Activated CD4-positive, alpha-beta T cell treated with anti-CD3 and anti-CD28 coated beads, Interleukin-10, Interleukin-2, amounts not matched to agents 100 ng/mL and 50 ng/mL, durations not matched to agents 16 hours and 8 hours (primary cell): ENCODE results near the gene RAB4A.
"Not testable (repeated sequence)": the region's sequence is repeated elsewhere in the genome, so short reads cannot be mapped to it uniquely, and the experiment has no call there.

Experiments used
- DNase-seq: peaks from one replicate; pipeline ENCODE4 v3.0.0-alpha.2; 2020

RAB4A gene

DNA sequence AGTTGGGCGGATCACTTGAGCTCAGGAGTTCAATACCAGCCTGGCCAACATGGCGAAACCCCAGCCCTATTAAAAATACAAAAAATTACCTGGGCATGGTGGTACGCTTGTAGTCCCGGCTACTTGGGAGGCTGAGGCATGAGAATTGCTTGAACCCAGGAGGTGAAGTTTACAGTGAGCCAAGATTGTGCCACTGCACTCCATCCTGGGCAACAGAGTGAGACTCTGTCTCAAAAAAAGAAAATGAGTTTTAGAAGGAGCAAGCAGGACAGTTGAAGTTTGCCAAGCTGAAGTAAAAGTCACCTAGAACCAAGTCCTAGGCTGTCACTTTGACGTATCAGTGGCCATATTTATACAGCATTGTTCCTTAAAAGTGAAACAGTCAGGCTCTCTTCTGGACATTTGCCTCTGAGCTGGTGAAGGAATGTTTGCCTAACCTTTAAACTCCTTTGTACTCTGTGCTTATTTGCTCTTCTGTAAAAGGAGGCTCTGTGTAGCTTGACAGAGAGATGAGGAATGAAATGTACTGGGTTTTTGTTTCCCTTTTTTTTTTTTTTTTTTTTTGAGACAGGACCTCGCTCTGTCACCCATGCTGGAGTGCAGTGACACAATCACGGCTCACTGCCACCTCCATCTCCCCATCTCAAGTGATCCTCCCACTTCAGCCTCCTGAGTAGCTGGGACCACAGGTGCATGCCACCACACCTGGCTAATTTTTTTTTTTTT, 2.8 kb downstream of the RAB4A start:
- DNase-seq, result no peak

DNA sequence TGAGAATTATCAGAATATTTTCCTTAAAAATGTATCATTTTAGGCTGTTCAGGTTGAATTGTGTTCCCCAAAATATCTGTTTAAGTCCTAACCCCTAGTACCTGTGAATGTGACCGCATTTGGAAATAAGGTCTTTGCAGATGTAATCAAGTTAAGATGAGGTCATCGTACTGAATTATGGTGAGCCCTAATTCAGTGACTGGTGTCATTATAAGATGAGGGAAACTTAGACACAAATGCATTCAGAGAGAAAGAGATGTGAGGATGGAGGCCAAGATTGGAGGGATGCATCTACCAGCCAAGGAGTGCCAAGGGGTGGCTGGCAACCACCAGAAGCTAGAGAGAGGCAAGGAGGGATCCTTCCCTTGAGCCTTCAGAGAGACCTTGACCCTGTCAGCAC, 4.1 kb downstream of the RAB4A start:
- no peak for DNase-seq

DNA sequence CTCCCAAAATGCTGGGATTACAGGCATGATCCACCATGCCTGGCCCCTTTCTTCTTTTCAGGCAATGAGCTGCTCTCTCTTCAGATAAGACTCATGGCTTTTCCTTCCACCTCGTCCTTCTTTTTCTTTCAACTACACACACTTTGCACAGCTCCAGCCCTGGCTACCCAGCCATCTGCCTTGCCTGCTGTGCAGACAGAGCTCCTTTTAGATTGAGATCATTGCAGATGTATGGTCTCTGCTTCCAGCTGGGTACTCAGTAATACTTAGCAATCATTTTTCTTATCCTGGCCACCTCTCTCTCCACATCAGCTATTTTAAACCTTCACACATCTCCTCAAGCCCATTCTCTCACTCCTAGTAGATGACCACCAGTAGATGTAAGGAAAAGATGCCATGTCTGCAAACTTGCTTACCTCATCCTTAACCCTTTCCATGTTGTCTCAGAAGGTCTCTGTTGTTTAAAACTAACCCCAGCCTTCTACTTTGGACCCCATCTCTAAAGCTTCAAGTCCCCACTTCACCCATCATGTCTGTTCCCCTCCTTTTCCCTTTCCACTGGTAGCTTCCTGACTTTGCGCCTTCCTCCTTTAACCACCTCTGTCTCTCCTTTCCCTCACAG, 7.3 kb downstream of the RAB4A start:
- DNase-seq, result no peak

DNA sequence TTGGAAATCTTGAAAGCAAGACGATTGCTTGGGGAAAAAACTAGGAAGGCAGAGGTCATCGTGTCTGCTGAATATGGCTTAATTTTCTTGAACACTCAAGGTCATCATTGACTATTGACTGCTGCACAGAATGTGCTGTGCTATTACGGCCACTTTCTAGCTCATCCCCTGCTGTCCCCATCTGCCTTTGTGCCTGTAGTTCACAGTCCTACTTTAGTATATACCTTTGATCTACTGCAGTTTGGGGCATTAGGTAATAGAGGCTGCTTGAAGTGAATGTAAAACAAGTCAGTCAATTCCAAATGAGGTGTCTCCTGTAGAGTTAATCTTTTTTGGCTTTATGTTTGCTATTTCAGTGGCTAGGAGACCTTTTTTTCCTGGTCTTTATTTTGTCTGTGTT, 8.3 kb downstream of the RAB4A start:
- DNase-seq, result no peak

DNA sequence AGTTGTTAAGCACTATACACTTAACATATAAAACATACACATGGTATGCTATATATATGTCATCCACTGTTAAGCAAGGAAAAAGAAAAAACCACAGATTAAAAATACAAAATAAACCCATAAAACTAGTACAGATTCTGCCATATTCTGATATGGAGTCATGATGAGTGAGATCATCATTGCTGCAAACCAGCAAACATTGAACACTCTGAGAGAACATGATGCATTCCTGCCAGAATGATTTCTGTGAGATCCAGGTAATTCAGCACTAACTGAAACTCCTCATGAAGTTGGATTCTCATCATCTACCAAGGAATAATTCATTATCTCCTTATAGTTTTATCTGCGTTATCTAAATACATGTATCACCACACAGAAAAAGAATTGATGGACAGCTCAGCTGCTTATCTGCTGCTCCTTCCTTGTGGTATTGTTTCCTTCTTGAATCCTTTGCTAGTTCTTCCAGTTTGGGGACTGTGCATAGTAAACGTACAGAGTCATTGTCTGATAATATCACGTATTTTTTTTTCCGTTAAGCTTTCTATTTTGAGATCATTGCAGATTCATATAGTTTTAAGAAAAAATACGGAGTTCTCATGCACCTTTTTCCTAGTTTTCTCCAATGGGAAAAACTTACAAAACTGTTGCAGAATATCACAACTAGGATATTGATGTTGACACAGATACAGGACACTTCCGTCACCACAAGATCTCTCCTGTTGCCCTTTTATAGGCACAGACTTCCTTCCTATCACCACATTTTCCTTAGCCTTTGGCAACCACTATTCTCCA, 9.3 kb downstream of the RAB4A start:
- no peak for DNase-seq

DNA sequence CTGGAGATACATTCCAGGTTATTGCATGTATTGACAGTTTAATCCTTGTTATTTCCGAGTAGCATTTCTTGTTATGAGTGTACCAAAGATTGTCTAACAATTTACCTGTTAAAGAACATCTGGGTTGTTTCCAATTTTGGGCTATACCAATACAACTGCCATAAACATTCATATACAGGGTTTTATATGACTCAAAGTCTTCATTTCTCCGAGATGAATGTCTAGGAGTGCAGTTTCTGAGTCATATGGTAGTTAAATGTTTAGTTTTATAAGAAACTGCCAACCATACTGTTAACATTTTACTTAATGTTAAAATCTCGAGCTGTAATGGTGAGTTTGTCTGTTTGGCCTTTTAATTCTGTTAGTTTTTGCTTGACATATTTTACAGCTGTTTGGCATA, 10.0 kb downstream of the RAB4A start:
- DNase-seq, result peak; percentile 83

DNA sequence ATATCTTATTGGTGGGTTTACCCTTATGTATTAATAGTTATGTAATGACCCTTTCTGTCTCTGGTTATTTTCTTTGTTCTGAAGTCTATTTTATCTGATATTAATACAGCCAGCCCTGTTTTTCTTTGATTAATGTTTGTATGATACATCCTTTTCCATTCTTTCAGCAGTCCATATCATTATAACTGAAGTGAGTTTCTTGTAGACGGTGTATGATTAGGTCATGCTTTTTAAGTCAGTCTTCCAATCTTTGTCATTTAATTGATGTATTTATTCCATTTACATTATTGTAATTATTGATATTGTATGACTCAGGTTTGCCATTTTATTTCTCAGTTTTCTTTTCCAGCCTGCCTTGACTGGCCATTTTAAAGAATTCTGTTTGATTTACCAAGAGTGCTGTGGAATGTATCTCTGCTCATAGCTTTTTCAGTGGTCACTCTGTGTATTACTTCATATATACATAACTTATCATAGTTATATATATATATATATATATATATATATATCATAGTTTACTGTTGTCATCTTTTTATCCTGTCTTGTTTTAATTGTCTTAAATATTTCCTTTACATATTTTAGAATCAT, 10.5 kb downstream of the RAB4A start:
- no peak for DNase-seq

DNA sequence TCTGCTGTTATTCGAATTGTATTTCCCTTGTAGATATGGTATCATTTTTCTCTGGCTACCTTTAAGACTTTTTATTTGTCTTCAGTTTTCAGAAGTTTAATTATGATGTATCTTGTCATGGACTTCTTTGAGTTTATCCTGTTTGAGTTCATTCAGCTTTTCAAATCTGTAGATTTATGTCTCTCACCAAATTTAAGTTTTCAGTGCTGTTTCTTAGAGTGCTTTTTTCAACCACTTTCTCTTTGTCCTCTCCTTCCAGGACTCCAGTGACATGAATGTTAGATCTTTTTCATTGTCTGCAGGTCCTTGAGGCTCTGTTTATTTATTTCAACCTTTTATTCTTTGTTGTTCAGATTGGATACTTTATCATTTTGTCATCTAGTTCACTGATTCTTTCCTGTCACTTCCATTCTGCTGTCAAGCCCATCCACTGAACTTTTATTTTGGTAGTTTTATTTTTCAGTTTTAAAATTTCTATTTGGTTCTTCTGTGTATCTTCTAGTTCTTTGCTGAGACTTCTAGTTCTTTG, 11.4 kb downstream of the RAB4A start:
- no peak for DNase-seq

DNA sequence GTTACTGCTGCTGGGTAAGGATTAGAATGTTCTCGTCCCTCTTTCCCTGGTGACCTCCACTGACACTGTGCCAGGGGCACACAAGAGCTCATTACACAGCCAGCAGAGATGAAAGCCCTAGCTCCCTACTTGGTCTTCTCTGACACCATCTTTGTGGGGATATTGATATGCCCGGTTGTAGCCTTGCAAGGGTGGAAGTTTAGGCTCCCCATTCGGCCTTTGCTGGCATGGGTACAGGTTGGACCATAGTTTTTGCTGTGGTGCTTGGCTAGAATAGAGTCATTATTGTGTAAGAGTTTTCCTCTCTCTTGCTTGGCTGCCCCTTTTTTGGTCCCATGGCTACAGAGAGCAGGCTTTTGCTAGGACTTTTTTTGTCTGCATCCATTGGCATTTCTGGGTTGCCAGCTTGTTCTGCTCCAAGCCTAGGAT, 12.3 kb downstream of the RAB4A start:
- no peak for DNase-seq

DNA sequence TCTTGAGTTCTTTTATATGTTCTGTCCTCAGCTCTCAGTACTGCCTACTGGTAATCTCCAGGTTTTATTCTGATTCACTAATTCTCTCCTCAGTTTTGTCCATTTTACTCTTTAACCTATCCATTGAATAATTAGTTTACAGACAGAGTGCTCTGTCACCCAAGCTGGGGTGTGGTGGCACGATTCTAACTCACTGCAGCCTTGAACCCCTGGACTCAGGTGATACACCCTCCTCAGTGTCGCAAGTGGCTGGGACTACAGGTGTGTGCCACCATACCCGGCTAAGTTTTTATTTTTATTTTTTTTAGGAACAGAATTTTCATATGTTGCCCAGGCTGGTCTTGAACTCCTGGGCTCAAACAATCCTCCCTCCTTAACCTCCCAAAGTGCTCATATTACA, 14.0 kb downstream of the RAB4A start:
- no peak for DNase-seq

DNA sequence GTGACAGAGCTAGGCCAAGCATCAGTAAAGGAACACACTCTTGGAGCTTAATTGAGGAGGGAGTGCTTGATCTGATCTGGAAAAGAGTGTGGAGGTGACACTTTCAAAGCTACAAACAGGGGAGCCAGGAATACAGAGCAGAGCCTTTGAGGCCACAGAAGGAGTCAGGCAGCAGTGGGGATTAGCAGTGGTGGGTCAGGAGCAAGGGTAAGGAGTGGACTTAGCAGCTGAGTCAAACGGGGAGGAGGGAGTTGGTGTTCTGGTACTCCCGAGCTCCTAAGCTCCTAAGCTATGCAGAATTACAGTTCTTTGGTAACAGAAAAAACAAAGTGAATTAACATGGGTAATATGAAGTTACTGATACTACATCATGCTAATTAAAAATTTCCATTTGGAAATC, 14.5 kb downstream of the RAB4A start:
- no peak for DNase-seq

DNA sequence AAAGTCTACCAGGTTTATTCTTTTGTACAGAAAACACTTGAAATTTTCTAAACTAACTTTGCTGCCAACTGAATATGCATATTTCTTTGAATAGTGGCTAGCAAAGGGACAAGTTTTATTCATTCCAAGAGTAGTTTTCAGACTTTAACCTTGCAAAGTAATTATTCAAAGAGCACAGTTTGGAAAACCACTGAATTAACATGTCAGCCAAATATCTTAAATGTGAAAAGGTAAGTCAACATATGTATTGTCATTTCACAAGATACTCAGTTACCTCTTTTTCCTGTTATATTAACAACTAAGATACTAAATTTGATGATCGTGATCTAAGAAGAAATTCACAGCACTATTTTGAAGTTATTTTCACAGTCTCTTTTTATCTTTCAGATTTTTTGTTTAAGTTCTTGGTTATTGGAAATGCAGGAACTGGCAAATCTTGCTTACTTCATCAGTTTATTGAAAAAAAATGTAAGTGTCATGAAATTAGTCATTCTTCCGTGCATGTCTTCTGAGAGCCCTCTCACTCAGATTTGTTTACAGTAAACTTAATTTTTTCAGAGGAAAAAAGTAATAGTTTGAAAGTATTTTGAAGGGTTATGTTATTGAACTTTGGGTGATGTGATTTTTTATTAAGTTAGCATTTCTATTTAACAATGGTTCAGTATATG, 15.3 kb downstream of the RAB4A start:
- DNase-seq, result peak; percentile 61

DNA sequence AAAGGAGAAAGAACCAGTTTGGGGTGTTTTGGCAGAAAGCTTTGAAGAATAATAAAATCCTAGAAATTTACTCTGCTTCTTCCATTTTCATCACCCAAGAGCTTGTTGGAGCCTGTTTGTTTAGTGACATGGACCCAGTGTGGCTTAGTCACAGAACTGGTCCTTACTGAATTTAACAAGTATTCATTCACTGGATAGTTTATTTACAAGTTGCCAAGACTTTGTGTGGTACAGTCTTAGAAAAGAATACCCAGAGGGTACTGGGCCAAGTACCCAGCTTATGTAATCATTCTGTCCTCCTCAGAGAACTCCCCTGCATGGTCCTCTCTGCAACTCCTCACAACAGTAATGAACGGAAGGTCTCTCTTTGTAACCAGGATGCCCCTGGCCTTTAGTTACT, 16.4 kb downstream of the RAB4A start:
- no peak for DNase-seq

DNA sequence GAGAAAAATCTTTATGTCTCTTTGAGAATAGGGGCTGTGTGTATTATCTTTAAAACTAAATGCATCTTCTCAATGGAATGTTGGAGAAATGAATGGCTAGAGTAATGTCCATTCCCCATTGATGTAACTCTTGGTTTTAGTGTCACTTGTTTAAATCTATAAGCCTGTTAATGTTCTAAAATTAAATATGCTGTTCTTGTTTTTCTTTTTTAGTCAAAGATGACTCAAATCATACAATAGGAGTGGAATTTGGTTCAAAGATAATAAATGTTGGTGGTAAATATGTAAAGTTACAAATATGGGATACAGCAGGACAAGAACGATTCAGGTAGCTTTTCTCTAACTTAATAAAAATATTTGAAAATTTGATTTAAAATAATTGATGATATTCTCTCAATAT, 17.6 kb downstream of the RAB4A start:
- DNase-seq, result no peak

DNA sequence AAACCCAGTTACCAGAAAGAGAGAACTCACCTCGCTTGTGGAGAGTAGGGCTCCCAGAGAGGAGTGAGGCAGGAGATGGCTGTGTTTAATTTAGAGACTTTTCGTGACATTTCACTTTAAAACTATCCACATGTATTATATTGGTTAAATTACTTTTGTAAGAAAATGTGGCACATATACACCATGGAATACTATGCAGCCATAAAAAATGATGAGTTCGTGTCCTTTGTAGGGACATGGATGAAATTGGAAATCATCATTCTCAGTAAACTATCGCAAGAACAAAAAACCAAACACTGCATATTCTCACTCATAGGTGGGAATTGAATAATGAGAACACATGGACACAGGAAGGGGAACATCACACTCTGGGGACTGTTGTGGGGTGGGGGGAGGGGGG, 20.8 kb downstream of the RAB4A start:
- DNase-seq, result not testable (repeated sequence)

DNA sequence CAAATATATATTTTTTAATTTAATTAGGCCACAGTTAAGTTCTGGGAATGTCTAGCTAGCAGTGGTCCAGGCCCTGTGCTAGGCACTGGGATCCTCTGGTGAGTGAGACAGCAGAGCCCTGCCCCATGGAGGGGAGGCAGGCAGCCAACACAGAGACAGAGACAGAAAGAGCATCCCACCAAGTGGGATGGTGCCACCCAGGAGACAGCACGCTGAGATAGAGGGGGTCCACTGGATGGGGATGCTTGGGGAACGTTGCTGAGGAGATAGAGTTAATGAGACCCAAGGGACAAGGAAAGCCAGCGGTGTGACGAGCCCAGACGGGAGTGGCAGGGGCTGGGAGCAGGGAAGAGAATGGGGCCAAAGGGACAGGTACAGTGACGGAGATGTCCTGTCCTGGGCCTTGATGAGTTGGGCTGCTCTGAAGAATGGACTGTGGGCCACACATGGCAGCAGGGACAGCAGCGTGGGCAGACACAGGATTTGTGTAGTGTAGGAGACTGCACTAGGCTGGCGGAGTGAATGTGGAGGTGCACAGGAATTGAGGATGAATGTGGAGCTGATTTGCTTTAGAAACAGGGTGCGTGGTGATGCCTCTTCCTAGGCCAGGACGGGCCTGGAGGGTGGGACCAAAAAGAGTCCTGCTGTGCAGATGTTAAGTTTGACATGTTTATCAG, 22.8 kb downstream of the RAB4A start:
- no peak for DNase-seq

DNA sequence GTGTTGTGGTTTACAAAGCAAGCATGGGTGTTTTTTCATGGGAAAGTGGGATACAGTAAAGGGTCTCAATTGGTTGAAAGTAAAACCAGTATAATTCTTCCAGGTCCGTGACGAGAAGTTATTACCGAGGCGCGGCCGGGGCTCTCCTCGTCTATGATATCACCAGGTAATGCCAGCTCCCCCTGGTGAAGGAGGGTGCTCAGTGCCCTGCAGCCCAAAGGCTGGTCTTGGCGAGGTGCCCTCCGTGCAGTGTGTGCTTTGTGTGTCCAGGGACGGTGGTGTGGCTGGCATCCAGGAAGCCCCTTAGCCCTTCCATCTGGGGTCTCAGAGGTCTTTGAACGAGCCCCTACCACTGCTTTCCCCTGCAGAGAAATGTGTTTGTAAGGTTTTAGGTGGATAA, 24.8 kb downstream of the RAB4A start:
- no peak for DNase-seq

DNA sequence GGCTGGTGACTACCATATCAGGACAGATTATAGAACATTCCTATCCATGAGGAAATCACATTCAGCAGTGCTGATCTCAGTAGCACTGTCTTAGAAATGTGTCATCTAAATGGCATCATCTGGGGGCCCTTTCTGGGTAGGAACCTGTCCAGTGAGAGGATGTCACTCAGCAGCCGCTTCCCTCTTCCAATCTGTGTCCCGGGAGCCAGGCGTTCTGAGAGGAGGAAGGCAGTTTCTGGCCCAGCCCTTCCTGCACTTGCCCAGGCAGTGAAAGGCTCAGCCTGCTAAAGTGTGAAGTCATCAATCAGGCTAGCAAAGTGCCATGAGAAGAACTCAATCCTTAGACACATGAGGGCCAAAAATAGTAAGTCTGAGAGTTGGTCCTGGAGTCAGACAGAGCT, 25.6 kb downstream of the RAB4A start:
- DNase-seq, result no peak

DNA sequence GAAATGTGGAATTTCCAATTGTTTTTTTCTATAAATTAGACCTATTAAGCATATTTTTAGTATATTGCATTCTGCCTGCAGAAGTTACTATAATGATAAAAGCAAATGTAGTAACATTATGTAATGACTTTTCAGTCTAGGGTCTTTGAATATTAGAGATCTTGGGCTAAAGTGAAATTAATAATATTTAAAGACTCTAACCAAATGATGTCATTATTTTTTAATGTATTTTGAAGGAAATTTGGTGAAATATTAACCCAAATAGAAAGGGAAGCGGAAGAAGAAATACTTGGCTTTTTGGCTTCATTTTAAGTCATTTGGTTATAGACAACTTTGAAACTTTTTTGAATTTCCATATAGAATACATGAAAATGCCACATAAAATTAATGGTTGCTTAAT, 26.8 kb downstream of the RAB4A start:
- DNase-seq, result no peak

DNA sequence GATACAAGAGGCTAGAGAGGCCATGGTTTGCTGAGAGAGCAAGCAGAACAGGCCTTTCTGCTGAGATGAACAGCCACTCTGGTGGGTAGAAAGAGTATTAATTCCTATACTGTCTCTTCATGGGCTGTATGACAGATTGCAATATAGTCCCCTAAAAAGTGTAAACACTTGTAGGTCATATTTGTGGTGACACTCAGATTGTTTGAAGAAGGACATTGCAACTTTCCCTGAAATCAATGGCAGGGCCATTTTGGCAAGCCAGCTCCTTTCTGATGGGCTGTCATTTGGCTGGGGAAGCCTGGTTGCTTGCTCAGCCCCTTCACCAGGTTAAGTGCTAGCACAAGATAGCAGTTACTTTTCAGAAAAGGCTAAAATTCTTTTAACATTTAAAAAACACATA, 27.5 kb downstream of the RAB4A start:
- DNase-seq, result no peak

DNA sequence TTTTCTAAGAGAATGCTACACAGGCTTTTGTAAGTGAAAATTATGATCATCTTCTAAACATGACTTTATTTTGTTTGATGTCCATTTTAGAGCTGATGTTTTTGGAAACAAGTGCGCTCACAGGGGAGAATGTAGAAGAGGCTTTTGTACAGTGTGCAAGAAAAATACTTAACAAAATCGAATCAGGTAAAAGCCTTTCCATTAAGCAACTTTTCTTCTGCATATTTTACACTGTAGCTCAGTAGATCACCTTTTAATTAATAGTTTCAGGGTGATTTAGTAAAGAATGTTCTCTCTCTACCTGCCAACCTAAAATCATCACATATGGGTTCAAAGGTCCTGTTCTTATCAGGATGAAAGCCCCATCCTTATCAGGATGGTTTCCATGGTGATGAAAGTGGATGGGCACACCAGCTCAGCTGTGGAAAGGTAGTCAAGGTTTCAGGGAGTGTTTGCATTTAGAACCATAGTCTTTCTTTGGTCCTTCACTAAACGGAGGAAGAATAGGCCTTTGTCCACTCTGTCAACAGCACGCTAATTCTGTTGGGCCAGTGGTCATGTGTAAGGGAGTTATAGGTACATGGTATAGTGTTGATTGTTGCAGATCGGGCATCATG, 28.1 kb downstream of the RAB4A start:
- DNase-seq, result no peak
